ENCODE data around the gene CCDC169.
"Not testable (repeated sequence)": the region's sequence is repeated elsewhere in the genome, so short reads cannot be mapped to it uniquely, and the experiment has no call there.

CCDC169 gene

GRCh38 chr13:36313047-36313969 lies 15.7 kb upstream of the CCDC169 start:
- no peak for DNase-seq (ENCODE audit: low read depth, low spot score)

- DNase-seq (ENCODE audit: low read depth, low spot score), result no peak
Measured at GRCh38 chr13:36310417-36311108, 12.9 kb upstream of the CCDC169 start.

- no peak for DNase-seq (ENCODE audit: low read depth, low spot score)
Measured at GRCh38 chr13:36302289-36302688, 4.7 kb upstream of the CCDC169 start.

- DNase-seq (ENCODE audit: low read depth, low spot score), result not testable (repeated sequence)
Measured at GRCh38 chr13:36299469-36299868, 1.9 kb upstream of the CCDC169 start.

- no peak for DNase-seq (ENCODE audit: low read depth, low spot score)
Measured at GRCh38 chr13:36298535-36299068, 988 bp upstream of the CCDC169 start.

- DNase-seq (ENCODE audit: low read depth, low spot score), result no peak
Measured at GRCh38 chr13:36294096-36294495, 3.5 kb downstream of the CCDC169 start.

- DNase-seq (ENCODE audit: low read depth, low spot score), result no peak
Measured at GRCh38 chr13:36293497-36293896, 4.1 kb downstream of the CCDC169 start.

GRCh38 chr13:36288794-36289391 lies 8.7 kb downstream of the CCDC169 start:
- DNase-seq (ENCODE audit: low read depth, low spot score), result no peak

GRCh38 chr13:36286006-36286405 lies 11.6 kb downstream of the CCDC169 start:
- DNase-seq (ENCODE audit: low read depth, low spot score), result no peak

GRCh38 chr13:36282821-36283432 lies 14.7 kb downstream of the CCDC169 start:
- no peak for DNase-seq (ENCODE audit: low read depth, low spot score)

GRCh38 chr13:36275190-36276002 lies 22.2 kb downstream of the CCDC169 start:
- DNase-seq (ENCODE audit: low read depth, low spot score), result peak; percentile 59

GRCh38 chr13:36273431-36273830 lies 24.2 kb downstream of the CCDC169 start:
- no peak for DNase-seq (ENCODE audit: low read depth, low spot score)

GRCh38 chr13:36261976-36262375 lies 35.6 kb downstream of the CCDC169 start:
- DNase-seq (ENCODE audit: low read depth, low spot score), result no peak

- DNase-seq (ENCODE audit: low read depth, low spot score), result no peak
Measured at GRCh38 chr13:36261011-36261410, 36.6 kb downstream of the CCDC169 start.

- DNase-seq (ENCODE audit: low read depth, low spot score), result no peak
Measured at GRCh38 chr13:36259361-36260137, 38.1 kb downstream of the CCDC169 start.

- no peak for DNase-seq (ENCODE audit: low read depth, low spot score)
Measured at GRCh38 chr13:36258831-36259230, 38.8 kb downstream of the CCDC169 start.

GRCh38 chr13:36251526-36251925 lies 46.1 kb downstream of the CCDC169 start:
- no peak for DNase-seq (ENCODE audit: low read depth, low spot score)

GRCh38 chr13:36251017-36251416 lies 46.6 kb downstream of the CCDC169 start:
- DNase-seq (ENCODE audit: low read depth, low spot score), result no peak

- no peak for DNase-seq (ENCODE audit: low read depth, low spot score)
Measured at GRCh38 chr13:36248700-36249099, 48.9 kb downstream of the CCDC169 start.

- no peak for DNase-seq (ENCODE audit: low read depth, low spot score)
Measured at GRCh38 chr13:36244990-36245389, 52.6 kb downstream of the CCDC169 start.

All from smooth muscle cell of the brain vasculature (primary cell).